Ramos (cell line): Measurements from ENCODE around the gene RPS6KA4.
"Not testable (repeated sequence)": the region's sequence is repeated elsewhere in the genome, so short reads cannot be mapped to it uniquely, and the experiment has no call there.

Experiments
- in situ Hi-C: fragments of 300-500 bp; cut with MboI; formaldehyde crosslinking; loops from one replicate; pipeline ENCODE4 v1.14.3; 2022; ENCODE audit warnings: low sequenced_read_pairs; ENCODE audit not compliant: unreplicated experiment

RPS6KA4 gene

GRCh38 chr11:64410404-64410734 lies 51.4 kb downstream of the RPS6KA4 start:
- in situ Hi-C loops = no loop called here

- in situ Hi-C loops = no loop called here
Measured at GRCh38 chr11:64413417-64413816, 54.5 kb downstream of the RPS6KA4 start.

DNA sequence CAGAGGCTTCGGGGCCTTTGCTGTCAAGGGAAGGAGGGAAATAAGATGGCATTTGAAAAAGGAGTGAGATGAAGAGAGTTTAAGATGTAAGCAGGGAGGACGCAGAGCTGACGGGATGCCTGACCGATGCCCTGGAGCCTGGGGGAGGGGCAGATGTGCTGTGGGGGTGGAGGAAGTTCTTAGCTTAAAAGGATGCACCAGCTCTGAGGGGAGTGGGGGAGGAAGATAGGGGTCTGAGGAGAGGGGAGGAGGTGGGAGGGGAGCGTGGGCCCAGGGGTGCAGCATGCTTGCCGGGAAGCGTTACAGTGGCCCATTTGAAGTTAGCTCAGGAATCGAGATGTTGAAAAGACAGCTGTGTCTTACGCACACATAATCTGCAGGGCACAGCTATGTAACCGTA lies 56.3 kb downstream of the RPS6KA4 start:
- in situ Hi-C loops = no loop called here

GRCh38 chr11:64415996-64416728 lies 57.2 kb downstream of the RPS6KA4 start:
- in situ Hi-C loops = no loop called here

- in situ Hi-C loops = not testable (repeated sequence)
Measured at GRCh38 chr11:64418233-64418632, 59.3 kb downstream of the RPS6KA4 start.

DNA sequence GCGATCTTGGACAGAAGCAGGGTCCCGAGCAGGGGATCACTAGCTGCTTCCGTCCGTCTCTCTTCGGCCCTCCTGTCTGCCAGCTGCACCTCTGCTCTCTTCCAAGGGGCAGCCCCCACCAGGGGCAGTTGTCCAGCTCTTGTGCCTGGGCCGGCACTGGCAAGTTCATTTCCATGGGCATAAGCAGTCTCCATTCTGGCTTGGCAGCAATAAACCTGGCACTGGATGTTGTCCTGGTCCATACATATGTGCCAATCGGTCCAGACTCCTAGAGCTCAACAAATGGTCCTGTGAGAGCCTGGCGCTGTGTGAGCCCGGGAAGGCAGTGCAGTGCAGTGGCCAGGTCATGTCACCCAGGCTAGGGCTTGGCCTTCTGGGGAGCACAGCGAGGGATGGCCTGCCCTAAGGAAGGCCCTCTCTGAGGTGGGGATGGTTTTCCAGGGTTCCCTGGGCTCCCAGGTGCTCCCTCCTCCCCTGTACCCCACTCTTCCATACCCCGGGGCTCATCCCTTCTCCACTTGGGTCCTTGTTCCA lies 60.4 kb downstream of the RPS6KA4 start:
- in situ Hi-C loops = no loop called here

DNA sequence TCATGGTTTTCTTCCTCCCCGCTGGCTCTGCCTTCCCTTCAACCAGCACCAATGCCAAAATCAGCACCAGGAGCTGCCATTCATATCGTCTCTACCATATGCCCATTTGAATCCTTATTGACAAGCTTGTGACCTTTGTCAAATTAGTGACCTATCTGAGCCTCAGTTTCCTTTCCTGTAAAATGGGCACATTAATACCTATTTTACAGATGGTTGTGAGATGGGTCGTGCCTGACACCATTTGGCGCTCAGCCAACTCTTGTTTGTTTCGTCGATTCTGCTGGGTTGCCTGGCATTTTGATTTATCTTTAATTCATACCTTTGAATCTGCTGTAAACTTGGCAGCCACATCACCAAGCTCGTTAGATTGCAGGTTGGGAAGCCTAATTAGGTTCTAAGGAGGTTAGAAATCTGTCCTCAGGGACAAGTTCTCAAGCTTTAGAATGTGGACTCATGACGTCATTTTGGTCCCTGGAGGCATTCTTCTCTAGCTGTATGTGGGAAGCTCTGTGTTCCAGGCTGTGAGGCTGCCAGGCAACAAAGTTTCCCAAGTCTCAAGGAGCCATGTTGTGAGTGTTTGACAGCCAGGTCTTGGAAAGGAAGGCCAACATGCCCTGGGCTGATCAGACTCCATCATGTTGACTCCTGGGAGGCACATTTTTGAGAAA lies 61.0 kb downstream of the RPS6KA4 start:
- in situ Hi-C loops = no loop called here
